DMS 273 treated with DMSO at 0.1 percent for 48 hours (cell line): Measurements from ENCODE around the gene CNTRL.
"Not testable (repeated sequence)": the region's sequence is repeated elsewhere in the genome, so short reads cannot be mapped to it uniquely, and the experiment has no call there.

Experiments
- DNase-seq: peaks from one replicate; lab custom pipeline; 2025; lab: John Stamatoyannopoulos, UW

The CNTRL gene

GRCh38 chr9:121133104-121133816 lies 58.5 kb downstream of the CNTRL start:
- no peak for DNase-seq

- no peak for DNase-seq
Observed at GRCh38 chr9:121135642-121136041, 60.9 kb downstream of the CNTRL start.

GRCh38 chr9:121138561-121138960 lies 63.8 kb downstream of the CNTRL start:
- no peak for DNase-seq

GRCh38 chr9:121138973-121139372 lies 64.2 kb downstream of the CNTRL start:
- DNase-seq: no peak

GRCh38 chr9:121140162-121140561 lies 65.4 kb downstream of the CNTRL start:
- no peak for DNase-seq

GRCh38 chr9:121141306-121141705 lies 66.6 kb downstream of the CNTRL start:
- DNase-seq: no peak

- DNase-seq: no peak
Observed at GRCh38 chr9:121141706-121142105, 67.0 kb downstream of the CNTRL start.

- no peak for DNase-seq
Observed at GRCh38 chr9:121143771-121144170, 69.0 kb downstream of the CNTRL start.

- no peak for DNase-seq
Observed at GRCh38 chr9:121144482-121144881, 69.7 kb downstream of the CNTRL start.

GRCh38 chr9:121150188-121150587 lies 75.4 kb downstream of the CNTRL start:
- DNase-seq: no peak

- no peak for DNase-seq
Observed at GRCh38 chr9:121153642-121154041, 78.9 kb downstream of the CNTRL start.

- no peak for DNase-seq
Observed at GRCh38 chr9:121154782-121155181, 80.0 kb downstream of the CNTRL start.

GRCh38 chr9:121156263-121156731 lies 81.5 kb downstream of the CNTRL start:
- DNase-seq: no peak

GRCh38 chr9:121157939-121158338 lies 83.2 kb downstream of the CNTRL start:
- DNase-seq: no peak

GRCh38 chr9:121160025-121160424 lies 85.3 kb downstream of the CNTRL start:
- DNase-seq: no peak

- no peak for DNase-seq
Observed at GRCh38 chr9:121168052-121168451, 93.3 kb downstream of the CNTRL start.

- DNase-seq: no peak
Observed at GRCh38 chr9:121169094-121169601, 94.4 kb downstream of the CNTRL start.

GRCh38 chr9:121171236-121171635 lies 96.5 kb downstream of the CNTRL start:
- no peak for DNase-seq

GRCh38 chr9:121172726-121173487 lies 98.2 kb downstream of the CNTRL start:
- DNase-seq: no peak

- DNase-seq: no peak
Observed at GRCh38 chr9:121173501-121173900, 98.7 kb downstream of the CNTRL start.

GRCh38 chr9:121178676-121179372 lies 104.1 kb downstream of the CNTRL start:
- DNase-seq: no peak

- DNase-seq: not testable (repeated sequence)
Observed at GRCh38 chr9:121179373-121179721, 104.6 kb downstream of the CNTRL start.
